ENCODE results near the gene TEX19.
"Not testable (repeated sequence)": the region's sequence is repeated elsewhere in the genome, so short reads cannot be mapped to it uniquely, and the experiment has no call there.

Gene TEX19

GRCh38 chr17:82356845-82357355, 2.1 kb upstream of the TEX19 start:
- DNase-seq: no peak

GRCh38 chr17:82357394-82357793, 1.7 kb upstream of the TEX19 start:
- DNase-seq: no peak

DNA sequence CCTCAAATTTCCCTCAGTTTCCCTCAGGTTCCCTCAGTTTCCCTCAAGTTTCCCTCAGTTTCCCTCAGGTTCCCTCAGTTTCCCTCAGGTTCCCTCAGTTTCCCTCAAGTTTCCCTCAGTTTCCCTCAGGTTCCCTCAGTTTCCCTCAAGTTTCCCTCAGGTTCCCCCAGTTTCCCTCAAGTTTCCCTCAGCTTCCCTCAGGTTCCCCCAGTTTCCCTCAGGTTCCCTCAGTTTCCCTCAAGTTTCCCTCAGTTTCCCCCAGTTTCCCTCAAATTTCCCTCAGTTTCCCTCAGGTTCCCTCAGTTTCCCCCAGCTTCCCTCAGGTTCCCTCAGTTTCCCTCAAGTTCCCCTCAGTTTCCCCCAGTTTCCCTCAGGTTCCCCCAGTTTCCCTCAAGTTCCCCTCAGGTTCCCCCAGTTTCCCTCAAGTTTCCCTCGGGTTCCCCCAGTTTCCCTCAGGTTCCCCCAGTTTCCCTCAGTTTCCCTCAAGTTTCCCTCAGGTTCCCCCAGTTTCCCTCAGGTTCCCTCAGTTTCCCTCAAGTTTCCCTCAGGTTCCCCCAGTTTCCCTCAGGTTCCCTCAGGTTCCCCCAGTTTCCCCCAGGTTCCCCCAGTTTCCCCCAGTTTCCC, 516 bp downstream of the TEX19 start:
- not testable (repeated sequence) for DNase-seq

GRCh38 chr17:82361885-82362633, 3.0 kb downstream of the TEX19 start:
- DNase-seq: no peak

DNA sequence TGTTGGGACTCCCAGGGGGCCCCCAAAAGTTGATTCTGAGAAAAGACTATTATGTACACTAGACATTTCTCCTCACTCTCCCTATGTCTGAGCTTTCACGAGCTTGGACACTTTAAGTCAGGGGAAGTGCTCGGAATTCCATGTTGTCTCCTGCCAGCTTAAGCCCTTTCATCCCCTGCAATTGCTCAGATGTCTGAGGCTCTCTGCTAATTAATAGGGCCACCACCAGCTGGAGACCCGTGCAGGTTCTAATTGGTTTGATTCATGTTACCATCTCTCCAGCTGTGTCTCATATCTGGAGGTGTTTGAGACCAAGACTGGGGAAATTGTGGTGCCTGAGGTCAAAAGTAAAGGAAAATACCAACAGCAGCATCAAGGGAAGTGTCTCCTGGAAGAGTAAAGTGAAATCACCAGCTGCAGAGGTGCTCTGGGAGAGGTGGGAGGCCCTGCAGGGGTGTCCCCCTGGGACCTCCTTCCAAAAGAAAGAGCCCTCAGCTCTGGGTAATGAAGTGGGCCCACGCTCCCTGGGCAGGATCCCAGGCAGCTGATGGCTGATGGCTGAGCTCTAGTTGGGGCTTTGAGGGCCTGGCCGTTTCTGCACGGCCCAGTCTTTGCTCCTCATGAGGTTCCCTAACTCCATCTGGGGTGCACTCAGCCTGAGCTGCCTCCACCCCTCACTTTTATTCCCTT, 6.7 kb downstream of the TEX19 start:
- no peak for DNase-seq

DNA sequence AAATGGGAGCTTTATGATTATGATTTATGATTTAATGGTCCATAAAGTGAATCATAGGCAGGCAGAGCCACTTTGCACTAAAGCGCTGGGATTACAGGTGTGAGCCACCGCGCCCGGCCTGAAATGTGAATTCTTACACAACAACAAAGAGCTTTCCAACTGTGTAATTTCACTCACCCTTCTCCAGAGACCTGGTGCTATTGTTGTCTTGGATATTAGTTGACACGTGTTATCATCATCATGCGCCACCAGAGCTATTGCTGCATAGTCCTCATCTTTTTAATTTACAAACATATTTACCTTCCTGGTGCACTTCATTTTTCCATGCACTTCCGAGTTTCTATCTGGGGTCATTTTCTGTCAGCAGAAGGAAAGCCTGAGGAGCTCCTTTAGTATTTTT, 7.7 kb downstream of the TEX19 start:
- no peak for DNase-seq

DNA sequence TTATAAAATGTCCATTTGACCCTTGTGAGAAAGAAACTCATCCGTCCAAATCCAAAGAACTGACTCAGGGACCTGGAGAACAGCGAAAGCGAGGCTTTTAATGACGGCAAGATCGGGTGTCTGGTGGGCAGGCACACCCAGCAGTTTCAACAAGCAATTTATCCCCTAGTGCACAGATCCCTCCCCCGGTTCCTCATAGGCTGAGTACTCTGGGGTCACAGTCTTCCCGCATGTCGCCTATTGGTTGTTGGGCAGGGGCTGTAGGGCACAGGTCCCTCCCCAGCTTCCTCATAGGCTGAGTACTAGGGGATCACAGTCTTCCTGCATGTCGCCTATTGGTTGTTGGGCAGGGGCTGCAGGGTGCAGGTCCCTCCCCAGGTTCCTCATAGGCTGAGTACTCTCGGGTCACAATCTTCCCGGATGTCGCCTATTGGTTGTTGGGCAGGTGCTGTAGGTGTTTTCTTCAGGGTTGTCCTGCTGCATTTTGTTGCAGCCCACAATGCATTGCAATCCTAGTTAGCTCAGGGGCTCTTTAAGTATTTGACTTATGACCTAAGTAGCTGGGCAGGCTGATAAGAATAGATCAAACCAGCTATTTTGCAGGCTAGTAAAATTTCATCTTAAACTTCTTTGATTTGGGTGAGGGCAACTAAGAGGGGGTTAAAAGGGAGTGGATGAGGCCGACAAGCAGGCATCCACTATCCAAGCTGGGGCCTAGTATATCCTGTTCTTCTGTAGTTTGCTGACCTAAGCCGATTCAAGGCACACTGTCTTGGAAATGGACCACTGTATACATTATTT, 8.9 kb downstream of the TEX19 start:
- peak; percentile 63 for DNase-seq

DNA sequence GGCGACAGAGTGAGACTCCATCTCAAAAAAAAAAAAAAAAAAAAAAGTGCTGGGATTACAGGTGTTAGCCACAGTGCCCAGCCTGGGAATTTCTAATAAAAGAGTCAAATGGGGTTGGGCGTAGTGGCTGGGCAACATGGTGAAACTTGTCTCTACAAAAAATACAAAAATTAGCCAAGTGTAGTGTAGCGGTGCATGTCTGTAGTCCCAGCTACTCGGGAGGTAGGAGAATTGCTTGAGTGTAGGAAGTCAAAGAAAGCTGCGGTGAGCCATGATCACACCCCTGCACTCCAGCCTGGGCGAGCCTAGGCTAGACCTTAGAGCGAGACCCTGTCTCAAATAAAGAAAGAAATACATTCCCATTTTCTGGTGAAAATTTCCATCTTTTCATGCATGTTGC, 10.2 kb downstream of the TEX19 start:
- no peak for DNase-seq

DNA sequence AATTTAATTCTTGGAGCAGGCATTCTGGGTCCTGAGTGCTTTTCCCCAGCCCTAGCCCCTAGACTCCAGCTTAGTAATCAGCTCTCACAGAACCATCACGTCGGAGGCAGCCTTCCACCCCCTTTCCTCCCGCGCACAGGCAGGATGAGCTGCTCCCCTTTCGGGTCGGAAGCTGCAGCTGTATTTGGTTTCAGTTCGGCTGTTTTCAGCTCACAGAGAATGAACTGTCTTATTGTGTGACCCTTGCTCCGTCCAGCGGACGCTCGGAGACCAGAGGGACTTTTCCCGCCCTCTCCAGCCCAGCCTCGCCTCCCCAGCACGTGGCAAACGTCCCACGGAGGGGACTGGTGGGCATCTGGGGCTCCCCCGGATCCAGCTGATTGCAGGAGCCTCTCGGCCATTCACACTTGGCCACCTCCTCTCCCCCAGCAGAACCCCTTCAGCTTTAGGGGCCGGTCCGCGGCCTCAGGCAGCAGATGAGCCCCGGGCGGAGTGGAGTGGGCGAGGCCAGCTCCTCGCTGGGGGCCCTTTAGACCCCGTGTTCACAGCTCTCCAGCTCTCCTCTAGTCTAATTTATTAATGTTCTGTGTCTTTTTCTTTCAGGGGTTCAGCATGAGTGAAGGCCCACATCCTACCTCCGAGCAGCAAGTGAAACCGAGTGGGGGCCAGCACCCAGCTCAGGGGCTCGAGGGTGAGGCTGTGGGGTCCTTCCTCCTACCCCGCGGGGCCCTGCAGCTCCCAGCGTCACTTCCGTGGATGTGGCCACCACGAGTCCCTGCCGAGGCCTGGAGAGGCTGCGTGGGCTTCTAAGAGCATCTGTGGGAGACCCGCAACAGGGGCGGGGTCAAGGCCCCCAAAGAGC, 11.7 kb downstream of the TEX19 start:
- peak; percentile 12 for DNase-seq

DNA sequence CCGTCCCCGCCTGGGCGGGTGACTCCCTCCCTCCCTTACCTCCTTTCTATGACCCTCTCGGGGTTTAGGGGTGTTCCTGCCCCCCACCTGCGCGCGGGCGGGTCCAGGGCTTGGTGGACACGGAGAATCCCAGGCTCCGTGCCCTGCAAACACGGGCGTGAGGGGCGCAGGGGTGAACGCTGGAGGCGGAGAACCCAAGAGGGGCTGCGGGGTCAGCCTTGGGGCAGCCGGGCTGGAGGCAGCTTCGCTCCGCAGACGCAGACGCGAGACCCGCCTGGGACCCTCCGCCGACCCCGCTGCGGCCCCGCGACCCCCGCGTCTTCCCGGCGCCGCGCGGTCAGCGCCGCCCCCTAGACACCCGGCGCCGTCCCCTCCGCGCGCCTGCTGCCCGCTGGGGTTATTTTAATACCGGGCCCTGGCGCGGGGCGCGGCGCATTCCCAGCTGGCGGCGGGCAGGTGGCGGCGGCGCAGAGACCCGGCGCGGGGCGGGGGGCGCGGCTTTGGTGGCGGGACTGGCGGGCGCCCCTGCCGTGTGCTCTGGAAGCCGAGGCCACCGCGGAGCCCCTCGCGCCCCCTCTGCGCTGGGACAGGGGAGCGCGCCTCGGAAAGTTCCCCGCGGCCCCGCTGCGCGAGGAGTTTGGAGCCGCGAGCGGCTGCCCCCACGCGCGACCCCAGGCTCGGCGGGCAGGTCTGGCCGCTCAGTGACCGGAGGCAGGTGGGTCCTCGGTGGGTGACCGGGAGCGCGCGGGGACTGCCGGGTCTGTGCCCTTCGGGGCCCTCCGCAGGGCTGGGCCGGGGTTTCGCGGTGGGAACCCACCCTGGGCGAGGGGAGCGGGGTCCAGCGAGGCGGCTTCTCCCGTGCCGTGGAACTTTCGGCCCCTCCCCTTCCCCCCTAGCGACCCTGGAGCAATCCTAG, 12.5 kb downstream of the TEX19 start, which contains the start of gene UTS2R:
Gene UTS2R (plus strand): TSS at position 433 of the 916 bp plus-strand sequence. CDS start 2,560 bp downstream, outside the sequence.
- no peak for DNase-seq

DNA sequence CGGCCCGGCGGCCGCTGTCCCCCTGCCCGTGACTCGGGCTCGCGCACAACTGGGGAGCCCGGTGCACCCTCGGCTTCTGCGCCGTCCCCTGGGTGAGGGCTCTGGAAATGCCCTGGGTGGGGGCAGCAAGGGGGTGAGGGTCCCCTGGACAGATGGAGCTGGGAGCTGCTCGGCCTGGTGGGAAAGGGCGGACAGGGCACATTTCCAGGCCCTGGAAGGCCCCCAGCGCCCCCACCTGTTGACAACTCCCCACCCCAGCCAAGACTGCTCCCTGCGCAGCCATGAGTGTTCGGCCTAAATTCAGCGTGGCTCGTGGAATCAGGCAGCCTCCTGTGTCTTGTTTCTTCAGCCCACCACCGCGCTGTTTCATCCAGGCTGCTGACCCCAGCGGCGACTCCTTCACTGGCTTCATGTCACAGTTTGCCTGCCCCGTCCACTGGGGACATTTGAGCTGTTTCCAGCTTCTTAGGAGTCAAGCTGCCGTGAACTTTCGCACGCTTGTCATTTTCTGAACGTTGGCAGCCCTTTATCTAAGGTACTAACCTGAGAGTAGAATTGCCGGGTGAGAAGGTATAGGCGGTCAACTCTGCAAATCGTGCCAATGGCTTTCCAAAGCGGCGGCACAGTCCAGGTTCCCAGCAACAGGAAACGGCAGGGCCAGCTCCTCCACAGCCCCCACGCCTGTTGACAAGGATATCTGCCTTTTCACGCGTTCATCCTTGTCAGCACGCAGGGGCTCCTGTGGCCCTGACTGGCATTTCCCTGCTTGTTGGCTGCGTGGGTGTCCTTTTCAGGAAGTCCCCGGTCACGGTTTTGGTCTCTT, 13.4 kb downstream of the TEX19 start:
- peak; percentile 9 for DNase-seq

GRCh38 chr17:82373072-82373452, 14.0 kb downstream of the TEX19 start:
- DNase-seq: not testable (repeated sequence)

- no peak for DNase-seq
These were observed 14.9 kb downstream of the TEX19 start for GRCh38 chr17:82373731-82374625.

GRCh38 chr17:82374626-82375331, 15.7 kb downstream of the TEX19 start:
- DNase-seq: no peak

DNA sequence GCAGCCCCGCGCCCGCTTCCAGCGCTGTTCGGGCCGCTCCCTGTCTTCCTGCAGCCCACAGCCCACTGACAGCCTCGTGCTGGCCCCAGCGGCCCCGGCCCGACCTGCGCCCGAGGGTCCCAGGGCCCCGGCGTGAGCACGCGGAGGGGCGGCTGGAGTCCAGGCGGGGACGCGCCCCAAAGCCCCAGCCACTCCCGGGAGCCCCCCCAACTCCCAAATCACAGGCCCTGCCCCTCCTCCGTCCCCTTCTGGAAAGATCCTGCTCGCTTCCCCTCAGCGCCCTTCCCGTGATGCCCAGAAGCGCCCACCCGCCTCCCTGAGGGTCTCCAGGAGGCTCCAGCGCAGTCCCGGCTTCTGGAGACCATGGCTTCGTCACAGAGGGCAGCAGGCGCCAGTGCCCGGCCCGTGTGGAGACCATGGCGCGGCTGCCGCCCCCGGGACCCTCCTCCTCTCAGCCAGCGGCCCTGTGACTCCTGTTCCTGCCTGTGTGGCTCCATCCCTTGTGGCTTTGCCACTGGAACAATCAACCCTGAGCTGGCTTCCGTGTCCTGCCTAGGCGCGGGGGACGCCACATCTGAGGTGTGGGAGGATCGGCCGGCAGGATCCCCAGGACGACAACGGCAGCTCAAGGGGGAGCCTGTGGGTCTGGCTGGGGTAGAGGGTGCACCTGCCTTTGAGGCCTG, 16.5 kb downstream of the TEX19 start:
- no peak for DNase-seq

GRCh38 chr17:82376042-82376730, 17.1 kb downstream of the TEX19 start:
- no peak for DNase-seq

- DNase-seq: not testable (repeated sequence)
These were observed 18.2 kb downstream of the TEX19 start for GRCh38 chr17:82377294-82377693.
